ENCODE measurements around the gene B3GALT6.

B3GALT6 gene

GRCh38 chr1:1202831-1203560, 29.0 kb upstream of the B3GALT6 start:
- no peak for DNase-seq

DNA sequence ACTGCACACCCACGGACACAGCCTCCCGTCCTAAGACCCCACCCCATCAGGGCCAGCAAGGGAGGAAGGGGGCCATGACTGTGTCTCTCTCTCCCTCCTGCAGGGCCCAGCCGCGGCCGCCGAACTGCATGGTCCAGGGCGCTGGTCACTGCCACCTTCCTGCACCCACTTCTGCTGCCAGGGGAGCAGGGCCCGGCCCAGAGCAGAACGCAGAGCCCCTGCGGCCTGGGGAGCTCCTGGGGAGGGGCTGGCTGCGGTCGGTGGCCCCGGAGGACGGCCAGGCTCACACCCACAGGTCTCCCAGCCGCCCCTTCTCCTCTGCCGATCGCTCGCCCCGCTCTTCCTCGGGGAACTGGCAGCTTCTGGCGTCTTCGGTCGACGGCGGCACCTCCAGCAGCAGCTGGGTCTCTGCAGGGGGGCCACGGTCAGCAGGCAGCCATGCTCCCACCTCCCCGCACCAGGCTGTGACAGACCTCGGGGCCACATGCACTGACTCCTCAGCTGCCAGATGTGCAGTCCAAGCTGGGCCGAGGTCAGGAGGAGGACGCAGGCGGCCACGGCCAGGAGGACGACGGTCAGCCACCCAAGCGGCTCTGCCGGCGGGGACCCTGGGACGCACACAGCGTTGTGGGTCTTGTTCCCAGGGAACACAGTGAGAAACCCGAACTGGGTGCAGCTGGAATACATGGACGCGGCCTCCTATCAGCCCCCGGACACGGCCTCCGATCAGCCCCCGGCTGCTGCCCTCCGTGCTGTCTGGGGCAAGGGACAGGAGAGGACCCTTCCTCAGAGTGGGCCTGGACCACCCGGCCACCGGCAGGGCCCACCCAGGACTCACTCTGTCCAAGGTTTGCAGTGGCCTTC, 28.2 kb upstream of the B3GALT6 start:
- no peak for DNase-seq

DNA sequence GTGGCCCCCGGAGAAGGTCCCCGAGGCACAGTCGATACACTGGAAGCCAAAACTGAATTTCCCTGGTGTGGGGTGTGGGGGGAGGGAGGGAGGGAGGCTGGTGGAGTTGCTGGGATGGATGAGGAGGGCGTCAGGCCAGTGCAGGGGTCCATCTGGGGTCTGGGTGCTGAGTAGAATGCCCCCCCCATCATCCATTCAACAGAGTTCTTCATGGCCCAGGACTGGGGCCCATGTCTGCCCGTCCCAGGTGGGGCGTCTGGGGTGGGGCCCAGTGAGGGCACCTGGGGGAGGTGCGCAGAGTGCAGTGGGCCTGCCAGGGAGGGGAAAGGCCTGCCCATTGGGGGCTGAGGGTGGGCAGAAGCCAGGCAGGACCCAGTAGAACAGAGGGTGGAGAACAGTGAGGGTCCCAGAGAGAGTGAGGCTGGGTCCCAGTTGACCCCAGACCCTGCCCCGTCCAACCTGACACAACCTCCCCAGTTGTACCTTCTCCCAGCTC, 27.6 kb upstream of the B3GALT6 start:
- no peak for DNase-seq

GRCh38 chr1:1204998-1205768, 26.9 kb upstream of the B3GALT6 start:
- DNase-seq: no peak

- no peak for DNase-seq
These were observed 26.2 kb upstream of the B3GALT6 start for GRCh38 chr1:1205769-1206375.

DNA sequence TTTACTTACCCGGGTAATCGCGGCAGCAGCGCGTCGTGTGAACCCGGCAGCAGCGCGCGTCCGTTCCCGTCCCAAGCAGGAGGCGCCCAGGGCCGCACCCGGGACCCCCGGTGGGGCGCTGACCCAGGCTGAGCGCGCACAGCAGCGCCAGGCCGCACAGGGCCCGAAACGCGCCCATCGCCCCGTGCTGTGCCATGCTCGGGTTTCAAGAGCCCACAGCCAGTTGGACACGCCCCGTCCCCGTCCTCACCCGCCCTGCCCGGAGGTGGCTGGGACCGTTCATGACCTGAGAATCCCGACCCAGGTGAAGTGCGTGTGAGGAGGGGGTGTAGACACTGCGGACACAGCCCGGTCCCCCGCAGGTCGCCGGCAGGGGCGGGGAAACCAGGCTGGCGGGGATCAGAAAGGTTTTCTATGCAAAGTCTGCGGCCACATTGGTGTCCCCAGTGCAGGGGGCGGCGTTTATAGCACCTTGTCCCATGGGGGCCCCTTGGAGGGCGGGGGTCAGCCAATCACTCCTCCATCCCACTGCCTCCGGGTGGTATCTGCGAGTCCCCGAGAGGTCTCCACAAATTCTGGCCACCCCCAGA, 25.6 kb upstream of the B3GALT6 start, which contains the start of gene TNFRSF18:
TNFRSF18 (minus strand) TSS at position 217 of the 590 bp plus-strand sequence; CDS start at position 196, 21 bp downstream.
- no peak for DNase-seq

DNA sequence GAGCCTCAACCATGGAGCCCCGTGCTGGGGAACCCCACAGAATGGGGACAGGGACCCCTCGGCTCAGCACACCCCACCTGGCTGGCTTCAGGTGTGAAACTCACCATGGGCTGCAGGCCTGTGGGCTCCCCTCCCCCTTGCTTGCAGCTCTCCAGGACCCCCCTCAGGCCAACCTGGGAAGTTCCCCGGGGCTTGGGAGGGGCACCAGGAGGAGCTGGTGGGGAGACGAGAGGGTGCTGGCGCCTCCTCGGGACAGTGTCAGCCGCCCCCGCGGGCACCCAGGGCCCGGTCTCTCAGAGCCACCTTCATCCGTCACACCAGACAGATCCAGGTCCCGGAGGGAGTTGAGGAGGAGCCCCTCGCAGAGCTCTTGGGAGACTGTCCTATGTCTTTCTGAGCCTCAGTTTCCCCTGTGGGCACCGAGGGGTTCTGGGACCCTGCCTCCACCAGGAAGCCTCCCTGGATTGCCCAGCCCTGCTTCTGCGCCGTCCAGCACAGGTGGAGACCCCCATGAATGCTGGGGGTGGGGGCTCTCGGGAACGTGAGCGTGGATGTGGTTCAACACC, 25.0 kb upstream of the B3GALT6 start:
- DNase-seq: no peak

GRCh38 chr1:1207571-1207892, 24.5 kb upstream of the B3GALT6 start:
- DNase-seq: no peak

DNA sequence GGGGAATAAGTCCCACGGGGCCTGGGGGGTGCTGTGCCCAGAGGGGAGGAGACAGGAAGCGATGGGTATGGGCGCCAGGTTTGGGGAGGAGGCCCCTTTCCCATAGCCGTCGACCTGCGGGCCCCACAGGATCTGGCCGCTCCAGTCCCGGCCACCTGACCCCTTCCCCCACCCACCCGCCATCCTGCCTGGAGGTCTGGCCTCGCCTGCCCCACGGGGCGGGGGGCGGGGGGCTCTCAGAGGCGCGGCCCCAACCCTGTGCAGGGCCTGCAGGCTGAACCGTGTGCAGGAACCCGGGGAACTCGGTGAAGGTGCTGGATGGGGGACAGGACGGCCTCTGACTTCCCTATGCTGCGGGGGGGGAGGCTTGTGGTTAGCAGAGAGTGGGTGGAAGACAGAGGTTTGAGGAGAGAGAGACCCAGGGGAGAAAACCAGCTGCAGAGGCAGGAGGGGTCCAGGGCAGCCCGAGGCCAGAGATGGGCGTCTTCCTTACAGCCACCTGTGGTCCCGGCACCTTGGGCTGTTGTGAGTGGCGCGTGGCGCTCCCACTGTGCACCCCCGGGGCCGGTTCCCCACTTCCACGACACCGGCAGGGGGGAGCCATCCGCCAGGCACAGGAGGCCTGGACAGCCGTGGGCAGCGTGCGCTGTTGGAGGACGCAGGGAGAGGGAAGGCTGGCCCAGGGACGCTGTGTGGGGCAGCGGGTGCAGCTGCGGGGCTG, 23.2 kb upstream of the B3GALT6 start:
- no peak for DNase-seq

DNA sequence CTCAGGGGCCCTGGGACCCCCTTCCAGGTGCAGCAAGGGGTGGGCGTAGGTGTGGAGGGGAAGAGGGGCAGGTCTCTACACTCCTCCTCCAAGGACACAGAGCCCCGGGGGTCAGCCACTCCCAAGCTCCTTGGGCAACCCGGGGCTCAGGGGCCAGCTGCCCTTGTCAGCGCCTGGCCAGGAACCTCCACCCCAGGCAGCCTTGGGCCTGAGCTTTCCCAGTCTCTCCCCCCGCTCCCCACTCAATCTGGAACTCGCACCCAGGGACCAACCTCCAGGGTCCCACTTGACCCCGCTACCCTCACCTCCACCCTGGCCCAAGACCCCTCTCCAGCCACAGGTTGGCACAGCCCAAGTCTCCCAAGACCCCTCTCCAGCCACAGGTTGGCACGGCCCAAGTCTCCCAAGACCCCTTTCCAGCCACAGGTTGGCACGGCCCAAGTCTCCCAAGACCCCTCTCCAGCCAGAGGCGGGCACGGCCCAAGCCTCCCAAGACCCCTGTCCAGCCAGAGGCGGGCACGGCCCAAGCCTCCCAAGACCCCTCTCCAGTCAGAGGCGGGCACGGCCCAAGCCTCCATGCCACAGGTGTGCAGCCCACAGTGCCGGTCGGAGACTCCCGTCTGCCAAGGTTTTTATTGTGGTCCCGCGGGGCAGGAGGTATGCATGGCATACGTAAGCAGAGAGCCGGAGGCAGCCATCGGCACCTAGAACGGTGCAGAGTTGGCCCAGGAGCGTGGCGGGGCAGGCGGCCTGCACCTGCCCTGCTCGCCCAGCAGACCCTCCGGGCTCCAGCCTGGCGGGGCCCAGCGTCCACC, 21.1 kb upstream of the B3GALT6 start:
- no peak for DNase-seq

GRCh38 chr1:1211541-1212441, 20.2 kb upstream of the B3GALT6 start:
- DNase-seq: no peak

DNA sequence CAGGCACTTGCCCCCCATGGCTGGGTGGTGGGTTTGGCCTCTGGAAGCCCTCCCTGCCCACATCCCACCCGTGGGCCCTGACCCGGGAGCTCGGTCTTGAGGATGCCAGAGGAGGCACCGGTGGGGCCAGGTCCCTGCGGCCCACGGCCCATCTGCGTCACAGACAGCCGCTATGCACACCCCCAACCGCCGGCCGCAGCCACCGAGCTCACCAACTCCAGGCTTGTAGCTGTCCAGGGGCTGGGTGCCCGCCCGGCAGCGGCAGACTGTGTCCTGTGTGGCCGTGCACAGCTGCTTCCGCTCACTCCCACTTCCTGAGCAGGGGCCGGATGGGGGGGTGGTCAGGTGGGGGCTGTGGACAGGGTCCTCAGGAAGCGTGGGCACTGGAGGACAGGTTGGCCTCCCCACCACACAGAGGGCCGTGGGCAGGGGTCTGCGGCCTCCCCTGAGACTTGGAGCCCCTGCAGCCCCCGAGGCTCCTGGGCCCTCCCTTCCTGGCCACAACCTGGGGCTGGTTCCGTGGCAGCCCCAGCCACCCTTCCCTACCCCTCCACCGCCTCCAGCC, 19.2 kb upstream of the B3GALT6 start:
- no peak for DNase-seq

DNA sequence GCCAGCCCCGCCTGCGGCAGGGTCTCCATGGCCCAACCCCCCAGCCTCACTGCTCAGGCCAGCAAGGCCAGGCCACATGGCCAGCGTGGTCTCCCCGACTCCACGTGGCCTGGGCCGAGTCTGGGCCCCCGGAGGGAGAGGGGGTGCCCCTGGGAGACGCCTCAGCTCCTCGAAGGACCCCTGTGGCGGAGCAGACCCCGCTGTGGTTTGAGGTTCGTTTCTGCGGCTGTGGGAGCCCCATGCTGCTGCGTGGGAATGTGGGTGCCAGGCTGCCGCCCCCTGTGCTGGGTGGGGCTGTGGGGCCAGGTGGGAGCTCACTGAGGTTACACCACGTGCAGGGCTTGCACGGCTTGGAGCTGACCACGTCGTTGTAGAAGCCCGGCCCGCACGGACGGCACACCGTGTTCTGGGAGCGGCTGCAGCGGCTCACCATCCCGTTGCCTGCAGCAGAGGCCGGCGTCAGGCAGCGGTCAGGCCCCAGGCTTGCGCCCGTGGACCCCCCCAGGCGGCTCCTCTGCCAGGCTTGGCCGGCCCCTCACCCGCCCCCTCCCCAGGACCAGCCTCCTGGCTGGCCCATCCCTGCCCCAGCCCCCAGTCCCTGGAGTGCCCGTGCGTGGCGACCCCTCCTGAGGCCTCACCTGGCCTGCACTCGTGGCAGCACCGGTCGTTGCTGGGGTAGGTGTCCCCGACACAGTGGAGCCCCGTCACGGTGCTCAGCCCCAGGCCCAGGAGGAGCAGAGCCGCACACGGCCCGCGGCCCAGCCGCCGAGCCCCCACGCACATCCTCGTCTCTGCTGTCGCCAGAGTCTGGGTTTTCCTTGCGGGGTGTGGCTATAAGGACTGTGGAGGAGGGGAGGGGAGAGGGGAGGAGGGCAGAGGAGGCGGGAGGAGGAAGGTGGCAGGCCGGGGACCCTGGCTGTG, 18.4 kb upstream of the B3GALT6 start, which contains the start of gene TNFRSF4:
TNFRSF4 (minus strand) TSS at position 809 of the 921 bp plus-strand sequence; CDS start at position 783, 26 bp downstream.
- no peak for DNase-seq

DNA sequence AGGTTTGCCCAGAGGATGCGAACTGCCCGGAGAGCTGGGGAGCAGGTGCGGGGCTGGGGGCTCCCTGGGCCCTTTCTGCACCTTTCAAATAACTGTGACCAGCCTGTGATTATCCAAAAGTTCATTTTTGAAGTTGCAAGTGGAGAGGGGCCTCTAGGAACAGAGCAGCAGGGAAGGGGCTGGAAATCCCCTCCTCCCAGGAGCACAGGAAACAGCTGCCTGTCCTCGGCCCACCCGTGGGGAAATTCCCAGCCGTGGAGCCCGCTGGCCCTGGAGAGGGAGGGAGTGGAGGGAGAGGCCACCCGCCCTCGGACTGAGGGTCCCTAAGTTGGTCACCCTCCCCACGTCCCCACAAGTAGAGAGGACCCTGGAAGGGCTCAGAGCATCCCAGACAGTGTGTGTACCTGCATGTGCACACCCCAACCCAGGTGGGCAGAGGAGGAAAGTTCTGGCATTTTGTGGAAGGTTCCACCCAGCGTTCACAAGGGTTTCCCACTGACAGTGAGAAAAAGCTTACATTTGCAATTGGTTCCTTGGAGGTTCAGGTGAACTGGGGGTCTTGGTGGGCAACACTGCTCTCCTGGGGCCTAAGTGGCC, 16.9 kb upstream of the B3GALT6 start:
- DNase-seq: no peak

GRCh38 chr1:1215881-1216605, 16.0 kb upstream of the B3GALT6 start:
- DNase-seq: no peak

GRCh38 chr1:1216770-1217620, 15.0 kb upstream of the B3GALT6 start:
- DNase-seq: no peak

All from HCEC 1CT (cell line).